ENCODE results near the gene GGTLC1.

Gene GGTLC1

GRCh38 chr20:23959054-23959453 is 29.5 kb downstream of the GGTLC1 start:
- FAIRE-seq = no peak

GRCh38 chr20:23955896-23956295 is 32.7 kb downstream of the GGTLC1 start:
- FAIRE-seq = no peak

GRCh38 chr20:23954008-23954745 is 34.4 kb downstream of the GGTLC1 start:
- no peak for FAIRE-seq

GRCh38 chr20:23946206-23946605 is 42.4 kb downstream of the GGTLC1 start:
- FAIRE-seq = no peak

- FAIRE-seq = no peak
Observed at GRCh38 chr20:23943304-23943703, 45.3 kb downstream of the GGTLC1 start.

GRCh38 chr20:23939641-23940040 is 48.9 kb downstream of the GGTLC1 start:
- FAIRE-seq = no peak

GRCh38 chr20:23939063-23939462 is 49.5 kb downstream of the GGTLC1 start:
- FAIRE-seq = no peak

GRCh38 chr20:23938118-23938438 is 50.5 kb downstream of the GGTLC1 start:
- no peak for FAIRE-seq

- FAIRE-seq = no peak
Observed at GRCh38 chr20:23937303-23938117, 51.1 kb downstream of the GGTLC1 start.
